GM23248 (cell line): ENCODE measurements around the gene CACNG4.

Experiments
- EZH2 ChIP-seq: fragments of 200-600 bp; sonication (generic); IDR thresholded peaks from 2 replicates; pipeline ENCODE4 v1.6.1; 2018; ENCODE audit warnings: antibody characterized with exemption, mild to moderate bottlenecking; ENCODE audit not compliant: insufficient read depth, poor library complexity, severe bottlenecking
- EZH2phosphoT487 ChIP-seq: fragments of 200-600 bp; sonication (generic); IDR thresholded peaks from 2 replicates; pipeline ENCODE4 v1.6.1; 2018; ENCODE audit warnings: antibody characterized with exemption, moderate library complexity, mild to moderate bottlenecking, low read depth; ENCODE audit not compliant: insufficient read depth

DNA sequence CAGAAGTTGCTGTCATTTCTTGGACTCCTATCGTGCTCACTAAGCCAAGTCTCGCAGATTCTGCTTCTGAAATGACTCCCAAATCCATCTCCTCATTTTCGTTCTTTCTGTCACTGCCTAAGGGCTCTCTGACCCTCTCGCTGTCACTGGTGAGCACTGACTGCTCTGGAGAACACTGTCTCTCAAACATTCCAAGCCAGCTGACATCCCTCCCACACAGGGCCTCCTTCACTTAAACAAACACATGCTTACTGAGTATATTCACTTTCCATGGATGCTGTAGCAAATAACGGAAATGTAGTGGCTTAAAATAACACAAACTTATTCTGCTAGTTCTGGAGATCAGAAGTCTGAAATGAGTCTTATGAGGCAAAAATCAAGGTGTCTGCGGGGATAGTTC is 98.6 kb downstream of the CACNG4 start:
- no peak for TF ChIP-seq EZH2
- TF ChIP-seq EZH2phosphoT487 = no peak
